GM12878 (cell line): ENCODE measurements around the gene ANGPTL4.

ENCODE experiments used
- ETV6 ChIP-seq, 2 experiments: fragments of 450-650 bp in 1 of 2; IDR thresholded peaks in 1 of 2; conservative IDR thresholded peaks in 1 of 2; 2 replicates each; pipeline ENCODE4 v1.6.1; 2014; ENCODE audit warnings: antibody characterized with exemption in 1 of 2, borderline replicate concordance in 1 of 2, low read depth in 1 of 2, mild to moderate bottlenecking in 1 of 2, moderate library complexity in 1 of 2
- FOS ChIP-seq: IDR thresholded peaks from 3 replicates; pipeline ENCODE4 v1.6.1; 2011; ENCODE audit warnings: borderline replicate concordance; ENCODE audit not compliant: insufficient read length; ENCODE audit errors: extremely low read depth
- POLR2A ChIP-seq: IDR thresholded peaks from 2 replicates; pipeline ENCODE4 v1.6.1; 2011; ENCODE audit warnings: low read depth, mild to moderate bottlenecking, low read length
- TF ChIP-seq, protein P1 (sequence below), 3 experiments: IDR thresholded peaks in 2 of 3; conservative IDR thresholded peaks in 1 of 3; 2 replicates each; pipeline ENCODE4 v1.5.1; 2011; ENCODE audit warnings: low read depth in 3 of 3, low read length in 3 of 3, mild to moderate bottlenecking in 3 of 3, control low read depth in 2 of 3, moderate library complexity in 2 of 3, inconsistent platforms in 1 of 3, mixed read lengths in 1 of 3; ENCODE audit not compliant: control insufficient read depth in 2 of 3, insufficient read depth in 1 of 3; ENCODE audit errors: extremely low read depth in 1 of 3

DNA sequence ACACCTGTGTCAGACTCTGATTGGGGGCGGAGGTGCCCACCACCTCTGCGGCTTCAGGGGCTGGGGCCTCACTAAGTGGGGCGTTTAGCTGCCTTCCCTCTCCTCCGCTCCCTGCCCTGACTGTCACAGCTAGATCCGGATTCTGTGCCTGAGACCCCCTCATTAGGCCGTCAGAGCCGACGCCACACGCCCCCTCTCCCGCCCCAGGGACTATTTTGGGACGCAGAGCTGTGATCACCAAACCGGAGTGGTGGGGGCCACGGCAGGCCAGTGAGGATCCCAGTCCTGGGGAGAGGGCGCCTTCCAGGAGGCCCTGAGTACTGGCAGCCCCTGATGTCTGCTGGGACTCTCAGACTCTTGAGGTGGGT lies 21.7 kb upstream of the ANGPTL4 start:
- TF ChIP-seq FOS (no peak), ETV6 (conservative IDR thresholded peaks at IDR 0.05 in 1 of 2, IDR thresholded peaks at IDR 0.05 in 1 of 2; ENCODE audit: borderline replicate concordance in 1 of 2, low read depth in 1 of 2) (no peak), POLR2A (no peak)
- TF ChIP-seq, protein P1, sequence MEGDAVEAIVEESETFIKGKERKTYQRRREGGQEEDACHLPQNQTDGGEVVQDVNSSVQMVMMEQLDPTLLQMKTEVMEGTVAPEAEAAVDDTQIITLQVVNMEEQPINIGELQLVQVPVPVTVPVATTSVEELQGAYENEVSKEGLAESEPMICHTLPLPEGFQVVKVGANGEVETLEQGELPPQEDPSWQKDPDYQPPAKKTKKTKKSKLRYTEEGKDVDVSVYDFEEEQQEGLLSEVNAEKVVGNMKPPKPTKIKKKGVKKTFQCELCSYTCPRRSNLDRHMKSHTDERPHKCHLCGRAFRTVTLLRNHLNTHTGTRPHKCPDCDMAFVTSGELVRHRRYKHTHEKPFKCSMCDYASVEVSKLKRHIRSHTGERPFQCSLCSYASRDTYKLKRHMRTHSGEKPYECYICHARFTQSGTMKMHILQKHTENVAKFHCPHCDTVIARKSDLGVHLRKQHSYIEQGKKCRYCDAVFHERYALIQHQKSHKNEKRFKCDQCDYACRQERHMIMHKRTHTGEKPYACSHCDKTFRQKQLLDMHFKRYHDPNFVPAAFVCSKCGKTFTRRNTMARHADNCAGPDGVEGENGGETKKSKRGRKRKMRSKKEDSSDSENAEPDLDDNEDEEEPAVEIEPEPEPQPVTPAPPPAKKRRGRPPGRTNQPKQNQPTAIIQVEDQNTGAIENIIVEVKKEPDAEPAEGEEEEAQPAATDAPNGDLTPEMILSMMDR (IDR thresholded peaks at IDR 0.05 in 2 of 3, conservative IDR thresholded peaks at IDR 0.05 in 1 of 3; ENCODE audit: control insufficient read depth in 2 of 3, extremely low read depth in 1 of 3, insufficient read depth in 1 of 3, low read depth in 3 of 3, low read length in 3 of 3) = no peak
